ENCODE data around the gene RMDN2. TPM values are rescaled to one million over a fixed set of nuclear protein-coding genes. Genes with fewer than 3 reads are reported as not detected.

Gene RMDN2
- total RNA-seq, 1 experiment from 2014 or later = 4.7 TPM

DNA sequence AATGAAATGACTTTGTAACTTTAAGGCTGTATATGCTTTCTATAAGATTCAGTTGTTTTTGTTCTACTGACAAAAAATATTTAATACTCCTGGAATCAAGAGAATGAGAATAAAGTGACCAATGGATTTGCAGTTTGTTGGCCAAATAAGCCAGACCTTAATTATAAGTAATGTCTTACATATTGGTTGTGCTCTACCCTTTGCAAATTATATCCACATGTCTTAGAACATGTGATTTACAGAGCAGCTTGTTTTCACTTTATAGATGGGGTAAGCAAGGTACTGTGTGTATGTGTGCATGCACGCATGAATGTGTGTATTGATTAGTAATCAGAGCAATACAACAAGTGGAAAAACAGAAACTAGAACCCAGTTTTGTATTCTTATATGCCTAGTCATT is 59.1 kb downstream of the RMDN2 start:
- no TSS peak for BruUV-seq (replicated peaks)
- TF ChIP-seq, protein P1, sequence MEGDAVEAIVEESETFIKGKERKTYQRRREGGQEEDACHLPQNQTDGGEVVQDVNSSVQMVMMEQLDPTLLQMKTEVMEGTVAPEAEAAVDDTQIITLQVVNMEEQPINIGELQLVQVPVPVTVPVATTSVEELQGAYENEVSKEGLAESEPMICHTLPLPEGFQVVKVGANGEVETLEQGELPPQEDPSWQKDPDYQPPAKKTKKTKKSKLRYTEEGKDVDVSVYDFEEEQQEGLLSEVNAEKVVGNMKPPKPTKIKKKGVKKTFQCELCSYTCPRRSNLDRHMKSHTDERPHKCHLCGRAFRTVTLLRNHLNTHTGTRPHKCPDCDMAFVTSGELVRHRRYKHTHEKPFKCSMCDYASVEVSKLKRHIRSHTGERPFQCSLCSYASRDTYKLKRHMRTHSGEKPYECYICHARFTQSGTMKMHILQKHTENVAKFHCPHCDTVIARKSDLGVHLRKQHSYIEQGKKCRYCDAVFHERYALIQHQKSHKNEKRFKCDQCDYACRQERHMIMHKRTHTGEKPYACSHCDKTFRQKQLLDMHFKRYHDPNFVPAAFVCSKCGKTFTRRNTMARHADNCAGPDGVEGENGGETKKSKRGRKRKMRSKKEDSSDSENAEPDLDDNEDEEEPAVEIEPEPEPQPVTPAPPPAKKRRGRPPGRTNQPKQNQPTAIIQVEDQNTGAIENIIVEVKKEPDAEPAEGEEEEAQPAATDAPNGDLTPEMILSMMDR (IDR thresholded peaks at IDR 0.05; ENCODE audit: unreplicated experiment) = no peak
- CTCF ChIA-PET = no interaction called here
- Mint-ChIP-seq H3K4me3 (ENCODE audit: low read depth, unreplicated experiment) (no peak overlapping the region), H3K27ac (ENCODE audit: unreplicated experiment) (no peak overlapping the region), H3K4me1 (ENCODE audit: low read depth, unreplicated experiment) (peaks cover 8% of the 10 kb centered on the region), H3K27me3 (ENCODE audit: unreplicated experiment) (no peaks in the 10 kb centered on the region), H3K36me3 (ENCODE audit: insufficient read depth, unreplicated experiment) (no peaks in the 10 kb centered on the region), H3K9me3 (ENCODE audit: low read depth, unreplicated experiment) (no peaks in the 10 kb centered on the region)
- DNase-seq = no peak
- intact Hi-C loops (cut with micrococcal nuclease; ENCODE audit: unreplicated experiment) = loop anchor here (5.0 kb wide), 1 partner anchor 587 kb away; no protein-coding TSS in a partner anchor

DNA sequence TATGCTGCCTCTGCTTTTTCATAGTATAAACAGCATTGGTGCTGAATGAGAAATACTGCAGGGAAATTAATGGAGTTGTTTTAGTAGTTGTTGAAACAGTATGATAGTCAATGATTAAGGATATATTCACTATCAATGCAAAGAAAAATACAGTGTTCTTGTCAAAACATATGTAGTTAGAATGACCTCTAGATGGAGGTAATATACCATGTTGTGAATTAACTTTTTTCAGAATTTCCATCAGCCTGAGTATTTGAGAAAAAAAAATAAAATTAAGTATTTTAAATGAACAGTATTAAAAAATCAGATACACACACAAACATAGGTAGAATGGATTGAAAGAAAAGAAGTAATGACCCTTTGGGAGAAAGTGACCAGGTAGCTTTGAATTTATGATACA is 59.5 kb downstream of the RMDN2 start:
- CTCF ChIA-PET = interaction anchor here (1.3 kb wide), 1 partner anchor 290 kb away, joined by 3 read pairs; no protein-coding TSS in a partner anchor
- Mint-ChIP-seq H3K4me3 (ENCODE audit: low read depth, unreplicated experiment) (no peak overlapping the region), H3K4me1 (ENCODE audit: low read depth, unreplicated experiment) (peaks cover 8% of the 10 kb centered on the region), H3K9me3 (ENCODE audit: low read depth, unreplicated experiment) (no peaks in the 10 kb centered on the region), H3K27me3 (ENCODE audit: unreplicated experiment) (no peaks in the 10 kb centered on the region), H3K27ac (ENCODE audit: unreplicated experiment) (no peak overlapping the region), H3K36me3 (ENCODE audit: insufficient read depth, unreplicated experiment) (no peaks in the 10 kb centered on the region)
- no TSS peak for BruUV-seq (replicated peaks)
- intact Hi-C loops (cut with micrococcal nuclease; ENCODE audit: unreplicated experiment) = loop anchor here (5.0 kb wide), 1 partner anchor 587 kb away; no protein-coding TSS in a partner anchor
- DNase-seq = no peak
- TF ChIP-seq, protein P1 (IDR thresholded peaks at IDR 0.05; ENCODE audit: unreplicated experiment) = no peak

DNA sequence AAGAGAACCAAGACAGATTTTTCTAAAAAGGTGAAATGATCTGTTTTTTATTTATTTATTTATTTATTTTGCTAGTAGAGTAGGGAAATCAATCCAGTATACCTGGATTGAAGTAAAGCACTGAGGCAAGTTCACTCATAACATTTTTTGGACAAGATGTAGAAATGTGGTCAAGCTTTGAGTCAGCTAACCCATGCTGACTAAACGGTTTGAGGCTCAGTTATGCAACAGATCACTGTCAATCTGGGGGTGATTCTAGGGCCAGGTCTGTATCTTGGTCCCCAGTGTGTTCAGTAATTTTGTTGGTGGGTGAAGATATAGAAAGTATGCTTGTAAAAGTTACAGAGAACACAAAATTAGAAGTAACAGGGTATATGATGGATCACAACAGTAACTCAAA is 60.2 kb downstream of the RMDN2 start:
- Mint-ChIP-seq H3K27ac (ENCODE audit: unreplicated experiment) (no peak overlapping the region), H3K27me3 (ENCODE audit: unreplicated experiment) (no peaks in the 10 kb centered on the region)

DNA sequence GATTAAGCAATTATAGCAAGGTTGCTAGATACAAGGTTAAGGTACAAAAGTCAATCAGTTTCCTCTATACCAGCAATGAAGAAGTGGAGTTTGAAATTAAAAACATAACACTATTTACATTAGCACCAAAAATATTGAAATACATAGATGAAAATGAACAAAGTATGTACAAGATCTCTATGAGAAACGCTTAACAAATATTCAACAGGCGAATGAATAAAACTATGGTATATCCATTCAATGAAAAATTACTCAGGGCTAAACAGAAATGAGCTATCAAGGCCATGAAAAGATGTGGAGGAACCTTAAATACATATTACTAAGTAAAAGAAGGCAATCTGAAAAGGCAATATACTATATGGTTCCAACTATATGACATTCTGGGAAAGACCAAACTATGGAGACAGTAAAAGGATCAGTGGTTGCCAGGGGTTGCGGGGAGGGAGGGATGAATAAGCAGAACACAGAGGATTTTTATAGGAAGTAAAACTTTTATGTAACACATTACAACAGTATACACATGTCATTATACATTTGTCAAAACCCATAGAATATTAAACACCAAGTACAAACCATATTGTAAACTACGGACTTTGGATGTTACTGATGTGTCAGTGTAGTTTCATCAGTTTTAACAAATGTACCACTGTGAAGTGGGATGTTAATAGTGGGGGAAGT is 62.1 kb downstream of the RMDN2 start:
- DNase-seq = no peak
- no TSS peak for BruUV-seq (replicated peaks)
- Mint-ChIP-seq H3K4me1 (ENCODE audit: low read depth, unreplicated experiment) (peaks cover 22% of the 10 kb centered on the region), H3K9me3 (ENCODE audit: low read depth, unreplicated experiment) (no peaks in the 10 kb centered on the region), H3K27me3 (ENCODE audit: unreplicated experiment) (no peaks in the 10 kb centered on the region), H3K27ac (ENCODE audit: unreplicated experiment) (no peak overlapping the region), H3K36me3 (ENCODE audit: insufficient read depth, unreplicated experiment) (no peaks in the 10 kb centered on the region), H3K4me3 (ENCODE audit: low read depth, unreplicated experiment) (no peak overlapping the region)
- TF ChIP-seq, protein P1 (IDR thresholded peaks at IDR 0.05; ENCODE audit: unreplicated experiment) = no peak
- CTCF ChIA-PET = interaction anchor here (0.7 kb wide), 1 partner anchor 89 kb away, joined by 4 read pairs; no protein-coding TSS in a partner anchor
- intact Hi-C loops (cut with micrococcal nuclease; ENCODE audit: unreplicated experiment) = no loop called here

More for the DNA sequence above, 60.2 kb downstream of the RMDN2 start:
- intact Hi-C loops (cut with micrococcal nuclease; ENCODE audit: unreplicated experiment) = no loop called here
- no peak for DNase-seq
- Mint-ChIP-seq H3K4me1 (ENCODE audit: low read depth, unreplicated experiment) (peaks cover 9% of the 10 kb centered on the region), H3K36me3 (ENCODE audit: insufficient read depth, unreplicated experiment) (no peaks in the 10 kb centered on the region), H3K4me3 (ENCODE audit: low read depth, unreplicated experiment) (no peak overlapping the region), H3K9me3 (ENCODE audit: low read depth, unreplicated experiment) (no peaks in the 10 kb centered on the region)
- no TSS peak for BruUV-seq (replicated peaks)
- CTCF ChIA-PET = interaction anchor here (1.3 kb wide), 1 partner anchor 289 kb away, joined by 3 read pairs; no protein-coding TSS in a partner anchor
- TF ChIP-seq, protein P1 (IDR thresholded peaks at IDR 0.05; ENCODE audit: unreplicated experiment) = no peak
